GM12878 (cell line): ENCODE measurements around the gene CBLB.

Experiments
- EZH2 ChIP-seq: IDR thresholded peaks from 2 replicates; pipeline ENCODE4 v1.6.1; 2012; ENCODE audit warnings: low read depth, mild to moderate bottlenecking, control low read depth, inconsistent platforms, low read length, borderline replicate concordance; ENCODE audit not compliant: control insufficient read depth
- MEF2A ChIP-seq: IDR thresholded peaks from 2 replicates; pipeline ENCODE4 v1.6.1; 2011; ENCODE audit warnings: low read depth, mild to moderate bottlenecking, low read length, moderate library complexity; ENCODE audit not compliant: insufficient read depth
- POLR2A ChIP-seq: IDR thresholded peaks from 2 replicates; pipeline ENCODE4 v1.6.1; 2011; ENCODE audit warnings: low read depth, mild to moderate bottlenecking, low read length
- POLR2AphosphoS5 ChIP-seq: IDR thresholded peaks from 2 replicates; pipeline ENCODE4 v1.6.1; 2011; ENCODE audit warnings: mild to moderate bottlenecking, low read length, inconsistent platforms
- POU2F2 ChIP-seq: IDR thresholded peaks from 3 replicates; pipeline ENCODE4 v1.6.1; 2011; ENCODE audit warnings: low read depth, mild to moderate bottlenecking, low read length, borderline replicate concordance
- RFX5 ChIP-seq: IDR thresholded peaks from 2 replicates; pipeline ENCODE4 v1.6.1; 2011; ENCODE audit warnings: low read depth, low read length, improper control_type of control experiment
- SIX5 ChIP-seq: IDR thresholded peaks from 2 replicates; pipeline ENCODE4 v1.6.1; 2011; ENCODE audit warnings: mild to moderate bottlenecking, low read depth, low read length, moderate library complexity; ENCODE audit not compliant: severe bottlenecking
- SMAD1 ChIP-seq: fragments of 450-650 bp; IDR thresholded peaks from 2 replicates; pipeline ENCODE4 v1.6.1; 2018; ENCODE audit warnings: mild to moderate bottlenecking, low read depth; ENCODE audit not compliant: partially characterized antibody
- USF2 ChIP-seq: IDR thresholded peaks from 2 replicates; pipeline ENCODE4 v1.6.1; 2011; ENCODE audit warnings: low read depth, low read length, improper control_type of control experiment, borderline replicate concordance
- ZNF384 ChIP-seq: IDR thresholded peaks from 2 replicates; pipeline ENCODE4 v1.6.1; 2012; ENCODE audit warnings: low read depth, mild to moderate bottlenecking, low read length, improper control_type of control experiment, borderline replicate concordance
- TF ChIP-seq, protein P1 (sequence below), 3 experiments: IDR thresholded peaks in 2 of 3; conservative IDR thresholded peaks in 1 of 3; 2 replicates each; pipeline ENCODE4 v1.5.1; 2011; ENCODE audit warnings: low read depth in 3 of 3, low read length in 3 of 3, mild to moderate bottlenecking in 3 of 3, control low read depth in 2 of 3, moderate library complexity in 2 of 3, inconsistent platforms in 1 of 3, mixed read lengths in 1 of 3; ENCODE audit not compliant: control insufficient read depth in 2 of 3, insufficient read depth in 1 of 3; ENCODE audit errors: extremely low read depth in 1 of 3
- TF ChIP-seq, protein P2 (sequence below): IDR thresholded peaks from 2 replicates; pipeline ENCODE4 v1.6.1; 2012; ENCODE audit warnings: low read depth, low read length, improper control_type of control experiment

DNA sequence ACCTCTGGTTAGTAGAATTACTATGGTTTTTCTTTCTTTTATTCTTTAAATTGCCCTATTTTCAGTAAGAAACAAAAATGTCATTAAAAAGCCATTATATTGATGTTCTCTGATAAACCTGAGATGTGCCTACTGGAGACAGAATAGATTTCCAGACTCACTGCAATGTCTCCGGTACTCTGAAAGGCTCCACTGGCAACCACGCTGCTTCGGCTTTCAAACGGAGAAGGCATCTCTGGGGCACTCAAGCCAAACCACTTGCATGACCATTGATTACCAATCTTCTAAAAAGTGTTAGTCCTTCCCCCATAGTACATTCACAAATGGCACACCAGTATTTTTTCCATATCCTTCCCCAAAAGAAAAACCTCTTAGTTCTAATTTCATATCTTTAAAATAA, 82.6 kb downstream of the CBLB start:
- no peak for TF ChIP-seq POU2F2
- no peak for TF ChIP-seq MEF2A
- no peak for TF ChIP-seq SIX5
- TF ChIP-seq SMAD1 = no peak
- TF ChIP-seq RFX5 = no peak
- TF ChIP-seq, protein P1, sequence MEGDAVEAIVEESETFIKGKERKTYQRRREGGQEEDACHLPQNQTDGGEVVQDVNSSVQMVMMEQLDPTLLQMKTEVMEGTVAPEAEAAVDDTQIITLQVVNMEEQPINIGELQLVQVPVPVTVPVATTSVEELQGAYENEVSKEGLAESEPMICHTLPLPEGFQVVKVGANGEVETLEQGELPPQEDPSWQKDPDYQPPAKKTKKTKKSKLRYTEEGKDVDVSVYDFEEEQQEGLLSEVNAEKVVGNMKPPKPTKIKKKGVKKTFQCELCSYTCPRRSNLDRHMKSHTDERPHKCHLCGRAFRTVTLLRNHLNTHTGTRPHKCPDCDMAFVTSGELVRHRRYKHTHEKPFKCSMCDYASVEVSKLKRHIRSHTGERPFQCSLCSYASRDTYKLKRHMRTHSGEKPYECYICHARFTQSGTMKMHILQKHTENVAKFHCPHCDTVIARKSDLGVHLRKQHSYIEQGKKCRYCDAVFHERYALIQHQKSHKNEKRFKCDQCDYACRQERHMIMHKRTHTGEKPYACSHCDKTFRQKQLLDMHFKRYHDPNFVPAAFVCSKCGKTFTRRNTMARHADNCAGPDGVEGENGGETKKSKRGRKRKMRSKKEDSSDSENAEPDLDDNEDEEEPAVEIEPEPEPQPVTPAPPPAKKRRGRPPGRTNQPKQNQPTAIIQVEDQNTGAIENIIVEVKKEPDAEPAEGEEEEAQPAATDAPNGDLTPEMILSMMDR (IDR thresholded peaks at IDR 0.05 in 2 of 3, conservative IDR thresholded peaks at IDR 0.05 in 1 of 3; ENCODE audit: control insufficient read depth in 2 of 3, extremely low read depth in 1 of 3, insufficient read depth in 1 of 3, low read depth in 3 of 3, low read length in 3 of 3) = no peak
- TF ChIP-seq POLR2AphosphoS5 = no peak
- no peak for TF ChIP-seq EZH2
- TF ChIP-seq, protein P2, sequence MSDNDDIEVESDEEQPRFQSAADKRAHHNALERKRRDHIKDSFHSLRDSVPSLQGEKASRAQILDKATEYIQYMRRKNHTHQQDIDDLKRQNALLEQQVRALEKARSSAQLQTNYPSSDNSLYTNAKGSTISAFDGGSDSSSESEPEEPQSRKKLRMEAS = no peak
- no peak for TF ChIP-seq USF2
- no peak for TF ChIP-seq ZNF384
- no peak for TF ChIP-seq POLR2A
